CD14-positive monocyte (primary cell): ENCODE data around the gene MOB3B. TPM values are rescaled to one million over a fixed set of nuclear protein-coding genes. Genes with fewer than 3 reads are reported as not detected.

Source experiments
- DNase-seq, 3 donors: peaks; one replicate each; pipeline ENCODE4 v3.0.0-alpha.2; 2011 to 2022
- H2AFZ ChIP-seq: 2 replicates; pipeline ENCODE4 v1.6.0; 2012; ENCODE audit warnings: mild to moderate bottlenecking, low read depth, low read length, inconsistent platforms; ENCODE audit not compliant: insufficient read depth, poor library complexity, severe bottlenecking
- H3K27ac ChIP-seq, 2 donors: 1 replicate in 1 of 2; 2 replicates in 1 of 2; pipeline ENCODE4 v1.5.1; 2012 to 2013; ENCODE audit warnings: low read length in 2 of 2, control low read depth in 1 of 2, inconsistent platforms in 1 of 2, low read depth in 1 of 2, mild to moderate bottlenecking in 1 of 2
- H3K27me3 ChIP-seq, 2 donors: one replicate each; pipeline versions ENCODE4 v1.6.0 to v1.6.1; 2011 to 2013; ENCODE audit warnings: low read length in 2 of 2; ENCODE audit not compliant: control insufficient read depth in 2 of 2, insufficient read depth in 2 of 2
- H3K36me3 ChIP-seq, 2 donors: replicated peaks in 1 of 2; 1 replicate in 1 of 2; 2 replicates in 1 of 2; pipeline versions ENCODE4 v1.5.1 to v1.6.1; 2012 to 2013; ENCODE audit warnings: low read length in 2 of 2, control low read depth in 1 of 2, inconsistent platforms in 1 of 2, mild to moderate bottlenecking in 1 of 2; ENCODE audit not compliant: insufficient read depth in 2 of 2, control insufficient read depth in 1 of 2
- H3K4me1 ChIP-seq, 2 donors: 1 replicate in 1 of 2; 2 replicates in 1 of 2; pipeline versions ENCODE4 v1.5.1 to v1.6.1; 2012 to 2013; ENCODE audit warnings: low read length in 2 of 2, control low read depth in 1 of 2, inconsistent platforms in 1 of 2, mild to moderate bottlenecking in 1 of 2, moderate library complexity in 1 of 2; ENCODE audit not compliant: insufficient read depth in 2 of 2, control insufficient read depth in 1 of 2
- H3K4me2 ChIP-seq: replicated peaks from 2 replicates; pipeline ENCODE3; 2012; ENCODE audit warnings: low read length, moderate library complexity, mild to moderate bottlenecking; ENCODE audit not compliant: poor library complexity, severe bottlenecking; ENCODE audit errors: extremely low read depth
- H3K4me3 ChIP-seq, 3 experiments: fragments of 200-600 bp in 1 of 3; sonication (generic) in 1 of 3; replicated peaks in 1 of 3; 1 replicate in 2 of 3; 2 replicates in 1 of 3; pipeline ENCODE4 v1.5.1; 2011 to 2013; ENCODE audit warnings: low read length in 3 of 3, mild to moderate bottlenecking in 3 of 3, control low read depth in 2 of 3, low read depth in 2 of 3, inconsistent platforms in 1 of 3, moderate library complexity in 1 of 3
- H3K79me2 ChIP-seq: 2 replicates; pipeline ENCODE4 v1.6.0; 2012; ENCODE audit warnings: mild to moderate bottlenecking, control low read depth, inconsistent platforms, low read length, moderate library complexity; ENCODE audit not compliant: insufficient read depth
- H3K9ac ChIP-seq: 2 replicates; pipeline ENCODE4 v1.6.0; 2017; ENCODE audit warnings: low read length, mild to moderate bottlenecking; ENCODE audit not compliant: insufficient read depth, poor library complexity, severe bottlenecking
- H3K9me3 ChIP-seq, 2 donors: replicated peaks in 1 of 2; 1 replicate in 1 of 2; 2 replicates in 1 of 2; pipeline versions ENCODE4 v1.5.1 to v1.6.1; 2012 to 2013; ENCODE audit warnings: low read length in 2 of 2, control low read depth in 1 of 2; ENCODE audit not compliant: control insufficient read depth in 1 of 2, insufficient read depth in 1 of 2
- H4K20me1 ChIP-seq: 2 replicates; pipeline ENCODE4 v1.6.0; 2012; ENCODE audit warnings: mild to moderate bottlenecking, low read length, control low read depth, moderate library complexity; ENCODE audit not compliant: insufficient read depth
- H3K27ac Mint-ChIP-seq, 7 donors: one replicate each; pipeline ENCODE4 v1.8.0; 2020; ENCODE audit warnings: mild to moderate bottlenecking in 7 of 7, mixed read lengths in 7 of 7, moderate library complexity in 6 of 7, inconsistent platforms in 2 of 7
- H3K27me3 Mint-ChIP-seq, 3 donors: one replicate each; pipeline ENCODE4 v1.8.0; 2021 to 2022; ENCODE audit warnings: low read depth in 3 of 3, mild to moderate bottlenecking in 3 of 3, mixed read lengths in 3 of 3, moderate library complexity in 3 of 3, inconsistent platforms in 1 of 3
- H3K36me3 Mint-ChIP-seq, 2 donors: one replicate each; pipeline ENCODE4 v1.8.0; 2020; ENCODE audit warnings: mixed read lengths in 2 of 2, inconsistent platforms in 1 of 2, mild to moderate bottlenecking in 1 of 2
- H3K4me1 Mint-ChIP-seq: one replicate; pipeline ENCODE4 v1.8.0; 2020; ENCODE audit warnings: mild to moderate bottlenecking, mixed read lengths
- H3K4me3 Mint-ChIP-seq, 2 donors: one replicate each; pipeline ENCODE4 v1.8.0; 2020; ENCODE audit warnings: mild to moderate bottlenecking in 2 of 2, mixed read lengths in 2 of 2, moderate library complexity in 1 of 2
- H3K9me3 Mint-ChIP-seq, 7 donors: one replicate each; pipeline ENCODE4 v1.8.0; 2020 to 2022; ENCODE audit warnings: mixed read lengths in 7 of 7, mild to moderate bottlenecking in 6 of 7, moderate library complexity in 6 of 7, inconsistent platforms in 2 of 7
- WGBS: methylation state at CpG from one replicate; pipeline ENCODE4 v1.1.5; 2013; ENCODE audit warnings: missing lambda C conversion rate; ENCODE audit not compliant: insufficient coverage; 5-methylcytosine and 5-hydroxymethylcytosine counted together
- intact Hi-C, 2 donors: fragments of 100-400 bp; cut with micrococcal nuclease; formaldehyde crosslinking; loops; one replicate each; pipeline versions ENCODE4 v1.15.0 to v1.15.1; 2023
- polyA plus RNA-seq, 3 donors: library from polyadenylated mRNA; depleted of rRNA in 1 of 3; unstranded in 2 of 3; stranded (reverse) in 1 of 3; fragments of 300-500 nt in 2 of 3; fragments of >200 nt in 1 of 3; fragmentation: Illumina TruSeq in 2 of 3; gene quantifications; 1 replicate in 2 of 3; 2 replicates in 1 of 3; pipeline ENCODE4 v1.2.3, GENCODE V29; 2012 to 2021
- TF ChIP-seq, protein P1 (sequence below): fragments of 200-600 bp; IDR thresholded peaks from one replicate; pipeline ENCODE4 v1.8.0; 2022; ENCODE audit warnings: antibody characterized with exemption, mild to moderate bottlenecking

The MOB3B gene
- polyA plus RNA-seq, 3 donors: 1.2 to 2.2 (median 1.4) TPM

GRCh38 chr9:27528076-27528885 lies 1.3 kb downstream of the MOB3B start:
- TF ChIP-seq, protein P1, sequence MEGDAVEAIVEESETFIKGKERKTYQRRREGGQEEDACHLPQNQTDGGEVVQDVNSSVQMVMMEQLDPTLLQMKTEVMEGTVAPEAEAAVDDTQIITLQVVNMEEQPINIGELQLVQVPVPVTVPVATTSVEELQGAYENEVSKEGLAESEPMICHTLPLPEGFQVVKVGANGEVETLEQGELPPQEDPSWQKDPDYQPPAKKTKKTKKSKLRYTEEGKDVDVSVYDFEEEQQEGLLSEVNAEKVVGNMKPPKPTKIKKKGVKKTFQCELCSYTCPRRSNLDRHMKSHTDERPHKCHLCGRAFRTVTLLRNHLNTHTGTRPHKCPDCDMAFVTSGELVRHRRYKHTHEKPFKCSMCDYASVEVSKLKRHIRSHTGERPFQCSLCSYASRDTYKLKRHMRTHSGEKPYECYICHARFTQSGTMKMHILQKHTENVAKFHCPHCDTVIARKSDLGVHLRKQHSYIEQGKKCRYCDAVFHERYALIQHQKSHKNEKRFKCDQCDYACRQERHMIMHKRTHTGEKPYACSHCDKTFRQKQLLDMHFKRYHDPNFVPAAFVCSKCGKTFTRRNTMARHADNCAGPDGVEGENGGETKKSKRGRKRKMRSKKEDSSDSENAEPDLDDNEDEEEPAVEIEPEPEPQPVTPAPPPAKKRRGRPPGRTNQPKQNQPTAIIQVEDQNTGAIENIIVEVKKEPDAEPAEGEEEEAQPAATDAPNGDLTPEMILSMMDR: no peak
- H3K27me3 Mint-ChIP-seq: peaks cover 8 to 15% (median 13%) of the 10 kb centered on the region in 3 donors
- peak overlapping the region; percentile 82 for H2AFZ ChIP-seq
- peak overlapping the region; percentile 79 for H3K9ac ChIP-seq
- peaks cover 16% of the 10 kb centered on the region for H4K20me1 ChIP-seq
- peak overlapping the region; percentile 50 to 86 for H3K27ac ChIP-seq
- 4% methylated on average over 30 of the region's 44 CpGs for WGBS
- peaks cover 17% of the 10 kb centered on the region for H3K4me1 Mint-ChIP-seq
- H3K9me3 ChIP-seq: no peaks in the 10 kb centered on the region
- H3K4me3 ChIP-seq: peak overlapping the region; percentile 54 to 88 (median 68)
- peak; percentile 46 to 52 (median 47) for DNase-seq
- peaks cover 0 to 8% of the 10 kb centered on the region in 2 donors for H3K27me3 ChIP-seq
- peaks cover 0 to 58% of the 10 kb centered on the region in 2 donors for H3K36me3 ChIP-seq
- peak overlapping the region; percentile 96 for H3K4me2 ChIP-seq
- peaks cover 56% of the 10 kb centered on the region in 2 donors for H3K36me3 Mint-ChIP-seq
- peaks cover 11 to 18% of the 10 kb centered on the region in 2 donors for H3K4me1 ChIP-seq
- no peaks in the 10 kb centered on the region for H3K79me2 ChIP-seq
- intact Hi-C loops: loop anchor here (2.0 to 10.0 kb wide), 4 partner anchors 36 to 195 kb away; partner anchors contain the start of gene C9orf72 (in 1 of the 2)
- H3K4me3 Mint-ChIP-seq: peak overlapping the region; percentile 95
- H3K9me3 Mint-ChIP-seq: no peaks in the 10 kb centered on the region
- H3K27ac Mint-ChIP-seq: peak overlapping the region; percentile 83 to 95 (median 91)

DNA sequence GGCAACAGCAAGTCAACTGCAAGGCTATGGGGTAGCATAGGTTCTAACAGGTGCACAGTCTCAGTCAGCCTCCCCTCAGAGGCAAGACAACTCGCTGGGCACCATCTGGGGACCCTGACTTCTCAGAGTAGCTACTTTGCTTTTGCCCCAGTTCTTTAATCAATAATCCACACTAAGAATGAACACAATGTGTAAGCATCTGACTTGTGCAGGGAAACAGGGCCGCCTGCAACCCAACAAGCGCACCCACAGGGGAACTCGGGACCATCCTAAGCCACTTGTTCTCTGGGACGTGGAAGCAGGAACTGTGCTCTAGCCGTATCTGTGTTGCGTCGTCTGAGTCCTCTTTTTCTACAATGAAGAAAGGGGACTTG lies 1.9 kb downstream of the MOB3B start:
- Histone ChIP-seq H3K4me1 (peaks cover 11 to 18% of the 10 kb centered on the region in 2 donors), H4K20me1 (peaks cover 16% of the 10 kb centered on the region), H2AFZ (peak overlapping the region; percentile 82), H3K36me3 (peaks cover 0 to 55% of the 10 kb centered on the region in 2 donors), H3K4me2 (peak overlapping the region; percentile 96), H3K27me3 (peaks cover 0 to 8% of the 10 kb centered on the region in 2 donors), H3K9ac (peak overlapping the region; percentile 79), H3K27ac (no peak overlapping the region), H3K4me3 (peak overlapping the region in 2 of 3 experiments; percentile 54 to 88), H3K9me3 (no peaks in the 10 kb centered on the region), H3K79me2 (no peaks in the 10 kb centered on the region)
- Mint-ChIP-seq H3K36me3 (peaks cover 52 to 54% of the 10 kb centered on the region in 2 donors), H3K27me3 (peaks cover 9 to 15% (median 13%) of the 10 kb centered on the region in 3 donors), H3K9me3 (no peaks in the 10 kb centered on the region), H3K4me3 (peak overlapping the region; percentile 95), H3K27ac (peak overlapping the region in 6 of 7 donors; percentile 83 to 94 (median 90)), H3K4me1 (peaks cover 15% of the 10 kb centered on the region)
- TF ChIP-seq, protein P1: no peak
- DNase-seq: no peak
- intact Hi-C loops: loop anchor here (2.0 to 10.0 kb wide), 4 partner anchors 35 to 195 kb away; partner anchors contain the start of gene C9orf72 (in 1 of the 2)
- 45% methylated on average over 8 of the region's 8 CpGs for WGBS
